RWPE2 (cell line): ENCODE results near the gene CTNNA1.
A peak's percentile ranks its signal among the peaks of the same experiment; 100 is the strongest.
"Not testable (repeated sequence)": the region's sequence is repeated elsewhere in the genome, so short reads cannot be mapped to it uniquely, and the experiment has no call there.

ENCODE experiments used
- ATAC-seq: fragments of 200-7000 bp; cut with Tn5 transposase; 3 replicates; pipeline ENCODE4 v1.9.1; 2021; ENCODE audit warnings: low read depth
- DNase-seq: peaks from one replicate; pipeline ENCODE4 v3.0.0-alpha.2; 2020; ENCODE audit warnings: low spot score
- H3K27ac ChIP-seq: fragments of 450-650 bp; 2 replicates; pipeline ENCODE4 v1.5.1; 2017; ENCODE audit warnings: mild to moderate bottlenecking; ENCODE audit not compliant: poor library complexity, severe bottlenecking
- H3K27me3 ChIP-seq: fragments of 250-450 bp; sonication (Bioruptor Pico); 2 replicates; pipeline ENCODE4 v1.5.1; 2021; ENCODE audit warnings: mild to moderate bottlenecking, moderate library complexity; ENCODE audit not compliant: insufficient read depth, poor library complexity, severe bottlenecking
- H3K36me3 ChIP-seq: fragments of 250-450 bp; sonication (Bioruptor Pico); 2 replicates; pipeline ENCODE4 v1.5.1; 2020; ENCODE audit warnings: low read depth, mild to moderate bottlenecking, moderate library complexity
- H3K4me1 ChIP-seq: fragments of 250-450 bp; sonication (Bioruptor Pico); 2 replicates; pipeline ENCODE4 v1.5.1; 2021; ENCODE audit warnings: mild to moderate bottlenecking, moderate library complexity; ENCODE audit not compliant: insufficient read depth, poor library complexity, severe bottlenecking
- H3K4me3 ChIP-seq: fragments of 250-450 bp; sonication (Bioruptor Pico); 2 replicates; pipeline ENCODE4 v1.5.1; 2021; ENCODE audit warnings: mild to moderate bottlenecking, moderate library complexity; ENCODE audit not compliant: severe bottlenecking
- H3K9me3 ChIP-seq: fragments of 250-450 bp; sonication (Bioruptor Pico); 2 replicates; pipeline ENCODE4 v1.5.1; 2021; ENCODE audit warnings: mild to moderate bottlenecking, moderate library complexity; ENCODE audit not compliant: severe bottlenecking
- CTCF ChIP-seq: fragments of 450-650 bp; IDR thresholded peaks from one replicate; pipeline ENCODE4 v1.5.1; 2017; ENCODE audit warnings: mild to moderate bottlenecking, moderate library complexity; ENCODE audit not compliant: poor library complexity, severe bottlenecking

CTNNA1 gene

GRCh38 chr5:138752951-138753793 is at the start of gene CTNNA1:
CTNNA1 (plus strand) TSS chr5:138753425; CDS start chr5:138781925, 28,500 bp downstream.
- peaks cover 13% of the 10 kb centered on the region for H3K4me1 ChIP-seq
- peaks cover 25% of the 10 kb centered on the region for H3K36me3 ChIP-seq
- DNase-seq (peak; percentile 90), ATAC-seq (peak; percentile 76)
- peak within 1 kb of the TSS; percentile 99 for H3K4me3 ChIP-seq
- TF ChIP-seq CTCF: no peak
- no peaks in the 10 kb centered on the region for H3K9me3 ChIP-seq
- H3K27ac ChIP-seq: peak within 1 kb of the TSS; percentile 90
- H3K27me3 ChIP-seq: no peaks in the 10 kb centered on the region

- DNase-seq, H3K9me3 ChIP-seq, ATAC-seq, H3K27me3 ChIP-seq, H3K27ac ChIP-seq, H3K36me3 ChIP-seq, H3K4me3 ChIP-seq, H3K4me1 ChIP-seq: not testable (repeated sequence)
Measured at GRCh38 chr5:138703777-138704176, 49.4 kb upstream of the CTNNA1 start.

- Histone ChIP-seq H3K27me3 (no peaks in the 10 kb centered on the region), H3K9me3 (no peaks in the 10 kb centered on the region), H3K4me3 (no peak overlapping the region), H3K4me1 (no peaks in the 10 kb centered on the region), H3K36me3 (no peaks in the 10 kb centered on the region), H3K27ac (no peak overlapping the region)
- DNase-seq (no peak), ATAC-seq (no peak)
- no peak for TF ChIP-seq CTCF
Measured at GRCh38 chr5:138705007-138705406, 48.2 kb upstream of the CTNNA1 start.

GRCh38 chr5:138705567-138705966 is 47.7 kb upstream of the CTNNA1 start:
- H3K4me1 ChIP-seq: no peaks in the 10 kb centered on the region
- no peaks in the 10 kb centered on the region for H3K36me3 ChIP-seq
- H3K27me3 ChIP-seq: no peaks in the 10 kb centered on the region
- H3K27ac ChIP-seq: no peak overlapping the region
- no peaks in the 10 kb centered on the region for H3K9me3 ChIP-seq
- no peak overlapping the region for H3K4me3 ChIP-seq
- no peak for TF ChIP-seq CTCF
- DNase-seq: no peak
- no peak for ATAC-seq

- DNase-seq: no peak
- H3K9me3 ChIP-seq: no peaks in the 10 kb centered on the region
- H3K27me3 ChIP-seq: no peaks in the 10 kb centered on the region
- no peaks in the 10 kb centered on the region for H3K4me1 ChIP-seq
- ATAC-seq: peak; percentile 96
- H3K36me3 ChIP-seq: no peaks in the 10 kb centered on the region
- H3K4me3 ChIP-seq: no peak overlapping the region
- no peak for TF ChIP-seq CTCF
- no peak overlapping the region for H3K27ac ChIP-seq
Measured at GRCh38 chr5:138706655-138707480, 46.4 kb upstream of the CTNNA1 start.
